Large intestine (tissue), 3 donors: ENCODE results near the gene GOLGA8N. TPM values are rescaled to one million over a fixed set of nuclear protein-coding genes. Genes with fewer than 3 reads are reported as not detected.
A peak's percentile ranks its signal among the peaks of the same experiment; 100 is the strongest.

Experiments
- DNase-seq, 2 donors: peaks; one replicate each; pipeline versions ENCODE4 v3.0.0 to v3.0.0-alpha.2; 2013
- H3K27ac ChIP-seq: one replicate; pipeline ENCODE4 v1.5.1; 2013; ENCODE audit warnings: low read length
- H3K27me3 ChIP-seq: 2 replicates; pipeline ENCODE4 v1.6.1; 2013; ENCODE audit warnings: low read length; ENCODE audit not compliant: control insufficient read depth, insufficient read depth
- H3K36me3 ChIP-seq: 2 replicates; pipeline ENCODE4 v1.6.1; 2013; ENCODE audit warnings: low read length; ENCODE audit not compliant: control insufficient read depth, insufficient read depth
- H3K4me1 ChIP-seq: one replicate; pipeline ENCODE4 v1.6.1; 2013; ENCODE audit warnings: low read length; ENCODE audit not compliant: control insufficient read depth, insufficient read depth
- H3K4me3 ChIP-seq: one replicate; pipeline ENCODE4 v1.5.1; 2013; ENCODE audit warnings: low read length
- H3K9me3 ChIP-seq: one replicate; pipeline ENCODE4 v1.6.1; 2013; ENCODE audit warnings: mild to moderate bottlenecking, low read depth, low read length, moderate library complexity; ENCODE audit not compliant: control insufficient read depth
- WGBS: methylation state at CpG from one replicate; pipeline ENCODE4 v1.1.5; 2013; ENCODE audit warnings: low lambda C conversion rate; ENCODE audit not compliant: insufficient coverage; 5-methylcytosine and 5-hydroxymethylcytosine counted together
- polyA plus RNA-seq: library from polyadenylated mRNA; unstranded; fragments of 120-200 nt; gene quantifications from one replicate; pipeline ENCODE4 v1.2.1, GENCODE V29; 2013

GOLGA8N gene
- polyA plus RNA-seq, 1 donor = 20.7 TPM

GRCh38 chr15:32649342-32649741 is 56.1 kb downstream of the GOLGA8N start:
- Histone ChIP-seq H3K36me3 (no peaks in the 10 kb centered on the region), H3K27ac (no peak overlapping the region), H3K27me3 (no peaks in the 10 kb centered on the region), H3K9me3 (no peaks in the 10 kb centered on the region), H3K4me3 (no peak overlapping the region), H3K4me1 (no peaks in the 10 kb centered on the region)
- DNase-seq = peak in 1 of 2 donors; percentile 39
- WGBS = 60% methylated on average over 2 of the region's 5 CpGs

- H3K27ac ChIP-seq = no peak overlapping the region
- WGBS = 83% methylated on average over 2 of the region's 6 CpGs
- H3K27me3 ChIP-seq = no peaks in the 10 kb centered on the region
- no peak overlapping the region for H3K4me3 ChIP-seq
- H3K9me3 ChIP-seq = no peaks in the 10 kb centered on the region
- peak; percentile 26 to 31 for DNase-seq
- no peaks in the 10 kb centered on the region for H3K4me1 ChIP-seq
- H3K36me3 ChIP-seq = no peaks in the 10 kb centered on the region
These were observed 58.1 kb downstream of the GOLGA8N start for GRCh38 chr15:32651229-32651837.

- DNase-seq = no peak
- 84% methylated on average over 2 of the region's 3 CpGs for WGBS
- Histone ChIP-seq H3K4me1 (no peaks in the 10 kb centered on the region), H3K27ac (no peak overlapping the region), H3K36me3 (no peaks in the 10 kb centered on the region), H3K9me3 (no peaks in the 10 kb centered on the region), H3K27me3 (no peaks in the 10 kb centered on the region), H3K4me3 (no peak overlapping the region)
These were observed 58.9 kb downstream of the GOLGA8N start for GRCh38 chr15:32652178-32652577.

- whole genome bisulfite sequencing = no CpG with 5 or more reads among the region's 4 CpGs
- no peak for DNase-seq
- Histone ChIP-seq H3K4me1 (no peaks in the 10 kb centered on the region), H3K36me3 (no peaks in the 10 kb centered on the region), H3K27me3 (no peaks in the 10 kb centered on the region), H3K27ac (no peak overlapping the region), H3K4me3 (no peak overlapping the region), H3K9me3 (no peaks in the 10 kb centered on the region)
These were observed 62.8 kb downstream of the GOLGA8N start for GRCh38 chr15:32656091-32656490.

GRCh38 chr15:32656496-32656895 is 63.2 kb downstream of the GOLGA8N start:
- Histone ChIP-seq H3K36me3 (no peaks in the 10 kb centered on the region), H3K4me1 (no peaks in the 10 kb centered on the region), H3K27ac (no peak overlapping the region), H3K27me3 (no peaks in the 10 kb centered on the region), H3K9me3 (no peaks in the 10 kb centered on the region), H3K4me3 (no peak overlapping the region)
- WGBS = no CpG with 5 or more reads among the region's 9 CpGs
- no peak for DNase-seq

Other genes with a start within 250 kb of the GOLGA8N start
- 1.6 TPM for gene GOLGA8K, start 190.2 kb upstream of the GOLGA8N start, polyA plus RNA-seq
- 0.13 TPM for gene GOLGA8O, start 137.8 kb upstream of the GOLGA8N start, polyA plus RNA-seq
- gene ARHGAP11A, start 22.0 kb downstream of the GOLGA8N start, polyA plus RNA-seq = 15.3 TPM
- 22.2 TPM for gene SCG5, start 48.3 kb downstream of the GOLGA8N start, polyA plus RNA-seq
- 26.2 TPM for gene GREM1, start 124.5 kb downstream of the GOLGA8N start, polyA plus RNA-seq